OCI-LY3 (cell line): ENCODE data around the gene ACOX1.

Source experiments
- H2AFZ ChIP-seq: fragments of 200-600, 300-600 bp; shearing (Covaris generic); 2 replicates; pipeline ENCODE4 v1.6.0; 2014; ENCODE audit warnings: antibody characterized with exemption, low read depth, low read length
- H3K27ac ChIP-seq: fragments of 200-600, 300-600 bp; sonication (generic); 2 replicates; pipeline ENCODE4 v1.5.1; 2014; ENCODE audit warnings: mild to moderate bottlenecking, low read length, moderate library complexity, mixed read lengths
- H3K27me3 ChIP-seq: fragments of 200-600, 300-600 bp; sonication (generic); 2 replicates; pipeline ENCODE4 v1.6.1; 2014; ENCODE audit warnings: low read depth, low read length, mixed read lengths
- H3K36me3 ChIP-seq: fragments of 200-600, 300-600 bp; sonication (generic); replicated peaks from 2 replicates; pipeline ENCODE3; 2014; ENCODE audit warnings: low read depth, low read length, mixed read lengths
- H3K4me1 ChIP-seq: fragments of 300-600, 200-600 bp; sonication (generic); 2 replicates; pipeline ENCODE4 v1.6.1; 2014; ENCODE audit warnings: low read length, mixed read lengths
- H3K4me2 ChIP-seq: fragments of 200-600, 300-600 bp; sonication (generic); 2 replicates; pipeline ENCODE4 v1.6.1; 2014; ENCODE audit warnings: low read length, mixed read lengths
- H3K4me3 ChIP-seq: fragments of 300-600, 200-600 bp; sonication (generic); 2 replicates; pipeline ENCODE4 v1.5.1; 2014; ENCODE audit warnings: antibody characterized with exemption, mild to moderate bottlenecking, low read length, moderate library complexity
- H3K79me2 ChIP-seq: fragments of 300-600, 200-600 bp; shearing (Covaris generic); 2 replicates; pipeline ENCODE4 v1.6.1; 2014; ENCODE audit warnings: mild to moderate bottlenecking, low read length, mixed read lengths
- H3K9ac ChIP-seq: fragments of 300-600, 200-600 bp; shearing (Covaris generic); 2 replicates; pipeline ENCODE4 v1.6.0; 2014; ENCODE audit warnings: mild to moderate bottlenecking, low read length, moderate library complexity
- H3K9me3 ChIP-seq: fragments of 200-600, 300-600 bp; shearing (Covaris generic); 2 replicates; pipeline ENCODE4 v1.6.1; 2014; ENCODE audit warnings: low read length, mixed read lengths; ENCODE audit not compliant: insufficient read depth
- H4K20me1 ChIP-seq: fragments of 200-600, 300-600 bp; sonication (generic); 2 replicates; pipeline ENCODE4 v1.6.1; 2016; ENCODE audit warnings: low read length, mixed read lengths; ENCODE audit not compliant: insufficient read depth
- EZH2phosphoT487 ChIP-seq: fragments of 200-600 bp; shearing (Covaris generic); IDR thresholded peaks from 2 replicates; pipeline ENCODE4 v1.6.1; 2018; ENCODE audit warnings: antibody characterized with exemption, mixed run types, low read depth
- TF ChIP-seq, protein P1 (sequence below): fragments of 200-600, 300-600 bp; sonication (generic); IDR thresholded peaks from 2 replicates; pipeline ENCODE4 v1.5.1; 2014; ENCODE audit warnings: antibody characterized with exemption, low read length, low read depth

Gene ACOX1

DNA sequence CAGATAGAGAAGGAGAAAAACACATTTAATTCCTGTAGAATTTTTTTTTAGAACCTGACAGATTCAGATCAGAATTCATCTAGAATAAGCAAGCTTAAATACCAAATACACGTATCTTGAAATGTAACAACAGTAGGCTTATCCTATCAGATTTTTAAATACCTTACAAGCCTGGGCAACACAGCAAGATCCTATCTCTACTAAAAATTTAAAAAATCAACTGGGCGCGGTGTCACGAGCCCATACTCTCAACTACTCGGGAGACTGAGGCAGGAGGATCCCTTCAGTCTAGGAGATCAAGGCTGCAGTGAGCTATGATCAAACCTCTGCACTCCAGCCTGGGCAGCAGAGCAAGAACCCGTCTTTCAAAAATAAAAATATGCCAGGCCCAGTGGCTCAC lies 13.5 kb downstream of the ACOX1 start:
- H3K9me3 ChIP-seq: no peaks in the 10 kb centered on the region
- H3K4me2 ChIP-seq: no peak overlapping the region
- H3K4me3 ChIP-seq: no peak overlapping the region
- H4K20me1 ChIP-seq: no peaks in the 10 kb centered on the region
- no peak overlapping the region for H3K9ac ChIP-seq
- H3K79me2 ChIP-seq: no peaks in the 10 kb centered on the region
- H2AFZ ChIP-seq: no peak overlapping the region
- TF ChIP-seq, protein P1, sequence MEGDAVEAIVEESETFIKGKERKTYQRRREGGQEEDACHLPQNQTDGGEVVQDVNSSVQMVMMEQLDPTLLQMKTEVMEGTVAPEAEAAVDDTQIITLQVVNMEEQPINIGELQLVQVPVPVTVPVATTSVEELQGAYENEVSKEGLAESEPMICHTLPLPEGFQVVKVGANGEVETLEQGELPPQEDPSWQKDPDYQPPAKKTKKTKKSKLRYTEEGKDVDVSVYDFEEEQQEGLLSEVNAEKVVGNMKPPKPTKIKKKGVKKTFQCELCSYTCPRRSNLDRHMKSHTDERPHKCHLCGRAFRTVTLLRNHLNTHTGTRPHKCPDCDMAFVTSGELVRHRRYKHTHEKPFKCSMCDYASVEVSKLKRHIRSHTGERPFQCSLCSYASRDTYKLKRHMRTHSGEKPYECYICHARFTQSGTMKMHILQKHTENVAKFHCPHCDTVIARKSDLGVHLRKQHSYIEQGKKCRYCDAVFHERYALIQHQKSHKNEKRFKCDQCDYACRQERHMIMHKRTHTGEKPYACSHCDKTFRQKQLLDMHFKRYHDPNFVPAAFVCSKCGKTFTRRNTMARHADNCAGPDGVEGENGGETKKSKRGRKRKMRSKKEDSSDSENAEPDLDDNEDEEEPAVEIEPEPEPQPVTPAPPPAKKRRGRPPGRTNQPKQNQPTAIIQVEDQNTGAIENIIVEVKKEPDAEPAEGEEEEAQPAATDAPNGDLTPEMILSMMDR: no peak
- no peak for TF ChIP-seq EZH2phosphoT487
- no peaks in the 10 kb centered on the region for H3K4me1 ChIP-seq
- no peaks in the 10 kb centered on the region for H3K36me3 ChIP-seq
- no peaks in the 10 kb centered on the region for H3K27me3 ChIP-seq
- no peak overlapping the region for H3K27ac ChIP-seq

GRCh38 chr17:75959839-75960511 lies 19.0 kb downstream of the ACOX1 start:
- no peak overlapping the region for H2AFZ ChIP-seq
- no peaks in the 10 kb centered on the region for H3K9me3 ChIP-seq
- H3K4me3 ChIP-seq: no peak overlapping the region
- no peaks in the 10 kb centered on the region for H3K79me2 ChIP-seq
- H3K27ac ChIP-seq: no peak overlapping the region
- no peaks in the 10 kb centered on the region for H4K20me1 ChIP-seq
- no peaks in the 10 kb centered on the region for H3K27me3 ChIP-seq
- no peak overlapping the region for H3K9ac ChIP-seq
- H3K36me3 ChIP-seq: peaks cover 4% of the 10 kb centered on the region
- H3K4me1 ChIP-seq: no peaks in the 10 kb centered on the region
- TF ChIP-seq, protein P1: no peak
- TF ChIP-seq EZH2phosphoT487: no peak
- no peak overlapping the region for H3K4me2 ChIP-seq

- Histone ChIP-seq H2AFZ (no peak overlapping the region), H3K27ac (no peak overlapping the region), H3K4me2 (no peak overlapping the region), H3K27me3 (no peaks in the 10 kb centered on the region), H3K4me1 (no peaks in the 10 kb centered on the region), H3K9ac (no peak overlapping the region), H4K20me1 (no peaks in the 10 kb centered on the region), H3K36me3 (peaks cover 4% of the 10 kb centered on the region), H3K4me3 (no peak overlapping the region), H3K79me2 (no peaks in the 10 kb centered on the region), H3K9me3 (no peaks in the 10 kb centered on the region)
- no peak for TF ChIP-seq EZH2phosphoT487
- TF ChIP-seq, protein P1: no peak
Measured at GRCh38 chr17:75959051-75959838, 19.7 kb downstream of the ACOX1 start.

- Histone ChIP-seq H3K79me2 (no peaks in the 10 kb centered on the region), H3K27me3 (no peaks in the 10 kb centered on the region), H3K27ac (no peak overlapping the region), H3K4me1 (peaks cover 6% of the 10 kb centered on the region; the same call in 1 of the 2 replicates), H2AFZ (no peak overlapping the region), H4K20me1 (no peaks in the 10 kb centered on the region), H3K4me3 (no peak overlapping the region), H3K9ac (no peak overlapping the region), H3K9me3 (no peaks in the 10 kb centered on the region), H3K36me3 (peaks cover 10% of the 10 kb centered on the region), H3K4me2 (no peak overlapping the region)
- TF ChIP-seq, protein P1: no peak
- no peak for TF ChIP-seq EZH2phosphoT487
Measured at GRCh38 chr17:75950855-75951554, 28.0 kb downstream of the ACOX1 start.
